ENCODE data around the gene TMED9.

Gene TMED9

GRCh38 chr5:177590406-177590805 is 1.6 kb upstream of the TMED9 start:
- peaks cover 24% of the 10 kb centered on the region for H3K36me3 ChIP-seq (ENCODE audit: insufficient read depth, low read length)
- H3K9ac ChIP-seq (ENCODE audit: low read length), result no peak overlapping the region
- H3K27me3 ChIP-seq (ENCODE audit: control insufficient read depth in 1 of 2, insufficient read depth in 2 of 2, low read length in 2 of 2), result peaks cover 0 to 6% of the 10 kb centered on the region in 2 donors
- H3K27ac ChIP-seq (ENCODE audit: low read depth, low read length), result no peak overlapping the region
- H3K4me3 ChIP-seq (ENCODE audit: low read depth in 1 of 2, low read length in 2 of 2), result no peak overlapping the region
- no peaks in the 10 kb centered on the region for H3K9me3 ChIP-seq (ENCODE audit: low read length)
- H3K4me1 ChIP-seq (ENCODE audit: insufficient read depth, low read length), result peaks cover 20% of the 10 kb centered on the region

DNA sequence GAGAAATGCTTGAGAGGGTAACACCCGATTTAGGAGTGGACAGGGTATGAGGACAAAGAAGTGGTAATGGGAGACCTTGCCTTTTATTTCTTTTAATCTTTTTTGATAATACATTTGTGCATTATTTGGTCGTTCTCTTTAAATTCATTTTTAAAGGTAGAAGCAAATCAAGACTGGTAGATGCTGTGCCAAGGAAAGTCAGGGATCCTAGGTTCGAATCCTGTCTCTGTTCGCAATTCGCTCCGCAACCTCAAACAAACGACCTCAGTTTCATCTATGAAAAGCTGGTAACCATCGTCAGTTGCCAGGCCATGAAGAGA is 353 bp upstream of the TMED9 start:
- no peak overlapping the region for H3K9ac ChIP-seq (ENCODE audit: low read length)
- H3K27ac ChIP-seq (ENCODE audit: low read depth, low read length), result no peak overlapping the region
- peaks cover 20% of the 10 kb centered on the region for H3K4me1 ChIP-seq (ENCODE audit: insufficient read depth, low read length)
- peaks cover 34% of the 10 kb centered on the region for H3K36me3 ChIP-seq (ENCODE audit: insufficient read depth, low read length)
- no peaks in the 10 kb centered on the region for H3K9me3 ChIP-seq (ENCODE audit: low read length)
- H3K4me3 ChIP-seq (ENCODE audit: low read depth in 1 of 2, low read length in 2 of 2), result peak overlapping the region; percentile 88 to 92
- H3K27me3 ChIP-seq (ENCODE audit: control insufficient read depth in 1 of 2, insufficient read depth in 2 of 2, low read length in 2 of 2), result peaks cover 0 to 6% of the 10 kb centered on the region in 2 donors

- Histone ChIP-seq H3K36me3 (ENCODE audit: insufficient read depth, low read length) (peaks cover 34% of the 10 kb centered on the region), H3K4me1 (ENCODE audit: insufficient read depth, low read length) (peaks cover 20% of the 10 kb centered on the region), H3K27ac (ENCODE audit: low read depth, low read length) (peak overlapping the region; percentile 85), H3K4me3 (ENCODE audit: low read depth in 1 of 2, low read length in 2 of 2) (peak overlapping the region; percentile 88 to 92), H3K27me3 (ENCODE audit: control insufficient read depth in 1 of 2, insufficient read depth in 2 of 2, low read length in 2 of 2) (peaks cover 0 to 6% of the 10 kb centered on the region in 2 donors), H3K9ac (ENCODE audit: low read length) (peak overlapping the region; percentile 80), H3K9me3 (ENCODE audit: low read length) (no peaks in the 10 kb centered on the region)
Measured at GRCh38 chr5:177592905-177593304, 902 bp downstream of the TMED9 start.

- Histone ChIP-seq H3K4me3 (ENCODE audit: low read depth in 1 of 2, low read length in 2 of 2) (peak overlapping the region in 1 of 2 donors; percentile 92), H3K27me3 (ENCODE audit: control insufficient read depth in 1 of 2, insufficient read depth in 2 of 2, low read length in 2 of 2) (peaks cover 0 to 6% of the 10 kb centered on the region in 2 donors), H3K9ac (ENCODE audit: low read length) (no peak overlapping the region), H3K36me3 (ENCODE audit: insufficient read depth, low read length) (peaks cover 34% of the 10 kb centered on the region), H3K4me1 (ENCODE audit: insufficient read depth, low read length) (peaks cover 20% of the 10 kb centered on the region), H3K9me3 (ENCODE audit: low read length) (no peaks in the 10 kb centered on the region), H3K27ac (ENCODE audit: low read depth, low read length) (no peak overlapping the region)
Measured at GRCh38 chr5:177593511-177593910, 1.5 kb downstream of the TMED9 start.

DNA sequence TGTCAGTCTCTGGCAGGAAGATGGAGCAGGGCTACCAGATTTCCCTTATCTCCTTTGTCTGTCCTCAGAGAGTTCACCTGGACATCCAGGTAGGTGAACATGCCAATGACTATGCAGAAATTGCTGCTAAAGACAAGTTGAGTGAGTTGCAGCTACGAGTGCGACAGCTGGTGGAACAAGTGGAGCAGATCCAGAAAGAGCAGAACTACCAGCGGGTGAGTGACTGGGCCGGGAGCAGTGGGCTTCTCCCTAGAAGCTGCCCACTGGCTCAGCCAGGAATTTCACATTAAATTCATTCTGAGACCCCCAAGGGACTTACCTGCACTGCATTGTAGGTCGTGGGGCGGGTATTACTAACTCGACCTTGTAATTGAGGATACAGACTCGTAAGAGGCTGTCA is 2.1 kb downstream of the TMED9 start:
- Histone ChIP-seq H3K36me3 (ENCODE audit: insufficient read depth, low read length) (peaks cover 34% of the 10 kb centered on the region), H3K4me3 (ENCODE audit: low read depth in 1 of 2, low read length in 2 of 2) (no peak overlapping the region), H3K4me1 (ENCODE audit: insufficient read depth, low read length) (peaks cover 20% of the 10 kb centered on the region), H3K9me3 (ENCODE audit: low read length) (no peaks in the 10 kb centered on the region), H3K9ac (ENCODE audit: low read length) (no peak overlapping the region), H3K27me3 (ENCODE audit: control insufficient read depth in 1 of 2, insufficient read depth in 2 of 2, low read length in 2 of 2) (peaks cover 0 to 6% of the 10 kb centered on the region in 2 donors), H3K27ac (ENCODE audit: low read depth, low read length) (no peak overlapping the region)

GRCh38 chr5:177595026-177595585 is 3.1 kb downstream of the TMED9 start:
- H3K4me3 ChIP-seq (ENCODE audit: low read depth in 1 of 2, low read length in 2 of 2), result no peak overlapping the region
- H3K4me1 ChIP-seq (ENCODE audit: insufficient read depth, low read length), result peaks cover 20% of the 10 kb centered on the region
- no peak overlapping the region for H3K27ac ChIP-seq (ENCODE audit: low read depth, low read length)
- peaks cover 0 to 6% of the 10 kb centered on the region in 2 donors for H3K27me3 ChIP-seq (ENCODE audit: control insufficient read depth in 1 of 2, insufficient read depth in 2 of 2, low read length in 2 of 2)
- no peaks in the 10 kb centered on the region for H3K9me3 ChIP-seq (ENCODE audit: low read length)
- H3K9ac ChIP-seq (ENCODE audit: low read length), result no peak overlapping the region
- H3K36me3 ChIP-seq (ENCODE audit: insufficient read depth, low read length), result peaks cover 34% of the 10 kb centered on the region

DNA sequence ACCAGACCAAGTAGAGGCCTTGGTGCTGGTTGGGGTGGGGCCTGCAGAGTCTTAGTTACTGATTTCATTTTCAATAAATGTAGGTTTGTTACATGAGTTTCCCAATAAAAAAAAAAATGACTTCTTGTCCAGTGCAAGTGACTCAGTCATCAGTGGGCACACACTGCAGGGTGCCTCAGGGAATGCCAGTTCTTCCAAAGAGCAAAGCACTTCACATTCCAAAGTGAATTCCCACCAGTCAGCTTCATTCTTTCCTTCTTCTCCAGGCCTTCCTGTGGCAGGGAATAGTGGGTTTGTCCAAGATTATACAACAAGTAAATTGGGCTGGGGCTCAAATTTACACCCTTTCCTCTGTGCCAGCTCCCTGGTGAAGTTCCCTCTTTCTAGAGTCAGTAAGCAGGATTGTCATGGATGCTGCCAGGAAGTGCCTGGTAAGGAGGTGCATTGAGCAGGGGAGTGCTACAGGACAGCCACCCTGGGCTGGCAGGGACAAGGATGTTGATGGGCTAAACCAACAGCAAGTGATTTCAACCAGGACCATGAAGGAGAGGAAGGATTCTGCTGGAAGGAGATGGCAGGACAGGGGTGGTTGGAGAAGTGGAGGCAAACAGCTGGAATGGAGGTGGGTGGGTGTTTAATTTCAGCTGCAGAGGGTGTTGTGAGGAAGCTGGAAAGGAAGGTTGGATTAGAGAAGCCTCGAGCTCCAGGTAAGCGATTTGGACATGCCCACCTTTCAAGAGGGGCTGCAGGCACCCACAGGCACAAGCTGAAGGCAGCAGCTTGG is 4.2 kb downstream of the TMED9 start:
- H3K9me3 ChIP-seq (ENCODE audit: low read length), result no peaks in the 10 kb centered on the region
- no peak overlapping the region for H3K9ac ChIP-seq (ENCODE audit: low read length)
- H3K27me3 ChIP-seq (ENCODE audit: control insufficient read depth in 1 of 2, insufficient read depth in 2 of 2, low read length in 2 of 2), result peaks cover 0 to under 1% of the 10 kb centered on the region in 2 donors
- peaks cover 28% of the 10 kb centered on the region for H3K4me1 ChIP-seq (ENCODE audit: insufficient read depth, low read length)
- no peak overlapping the region for H3K4me3 ChIP-seq (ENCODE audit: low read depth in 1 of 2, low read length in 2 of 2)
- H3K36me3 ChIP-seq (ENCODE audit: insufficient read depth, low read length), result peaks cover 34% of the 10 kb centered on the region
- H3K27ac ChIP-seq (ENCODE audit: low read depth, low read length), result no peak overlapping the region

GRCh38 chr5:177596775-177597238 is 4.8 kb downstream of the TMED9 start:
- no peaks in the 10 kb centered on the region for H3K27me3 ChIP-seq (ENCODE audit: control insufficient read depth in 1 of 2, insufficient read depth in 2 of 2, low read length in 2 of 2)

DNA sequence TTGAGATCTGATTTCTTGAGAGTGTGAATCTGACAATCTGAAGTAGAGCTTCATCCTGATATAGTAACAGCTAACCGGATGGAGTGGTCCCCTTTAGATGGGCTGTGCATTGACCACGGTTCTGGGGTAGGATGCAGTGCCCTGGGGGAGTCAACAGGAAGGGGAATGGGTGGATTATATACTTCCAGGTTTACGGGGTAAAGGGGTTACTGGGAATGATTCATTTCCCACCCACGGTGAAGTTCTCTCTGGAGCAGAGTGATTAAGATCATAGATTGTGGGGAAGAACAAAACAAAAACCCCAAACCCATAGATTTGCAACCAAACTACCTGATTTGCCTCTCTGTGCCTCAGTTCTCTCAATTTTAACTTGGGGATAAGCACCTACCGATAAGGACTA is 6.5 kb downstream of the TMED9 start:
- Histone ChIP-seq H3K9ac (ENCODE audit: low read length) (no peak overlapping the region), H3K4me3 (ENCODE audit: low read depth in 1 of 2, low read length in 2 of 2) (no peak overlapping the region), H3K27ac (ENCODE audit: low read depth, low read length) (no peak overlapping the region), H3K27me3 (ENCODE audit: control insufficient read depth in 1 of 2, insufficient read depth in 2 of 2, low read length in 2 of 2) (no peaks in the 10 kb centered on the region), H3K36me3 (ENCODE audit: insufficient read depth, low read length) (peaks cover 30% of the 10 kb centered on the region), H3K9me3 (ENCODE audit: low read length) (no peaks in the 10 kb centered on the region), H3K4me1 (ENCODE audit: insufficient read depth, low read length) (peaks cover 17% of the 10 kb centered on the region)

More at GRCh38 chr5:177596775-177597238, 4.8 kb downstream of the TMED9 start:
- H3K36me3 ChIP-seq (ENCODE audit: insufficient read depth, low read length), result peaks cover 34% of the 10 kb centered on the region
- no peak overlapping the region for H3K4me3 ChIP-seq (ENCODE audit: low read depth in 1 of 2, low read length in 2 of 2)
- no peak overlapping the region for H3K27ac ChIP-seq (ENCODE audit: low read depth, low read length)
- H3K9ac ChIP-seq (ENCODE audit: low read length), result no peak overlapping the region
- no peaks in the 10 kb centered on the region for H3K9me3 ChIP-seq (ENCODE audit: low read length)
- peaks cover 27% of the 10 kb centered on the region for H3K4me1 ChIP-seq (ENCODE audit: insufficient read depth, low read length)

GRCh38 chr5:177599731-177600507 is 7.9 kb downstream of the TMED9 start, which contains the start of gene B4GALT7:
Gene B4GALT7 (plus strand): TSS chr5:177600132. CDS start chr5:177600211, 79 bp downstream.
- peak within 1 kb of the TSS; percentile 86 for H3K27ac ChIP-seq (ENCODE audit: low read depth, low read length)
- peaks cover 11% of the 10 kb centered on the region for H3K4me1 ChIP-seq (ENCODE audit: insufficient read depth, low read length)
- no peaks in the 10 kb centered on the region for H3K27me3 ChIP-seq (ENCODE audit: control insufficient read depth in 1 of 2, insufficient read depth in 2 of 2, low read length in 2 of 2)
- H3K9me3 ChIP-seq (ENCODE audit: low read length), result no peaks in the 10 kb centered on the region
- peak within 1 kb of the TSS; percentile 51 for H3K9ac ChIP-seq (ENCODE audit: low read length)
- peak within 1 kb of the TSS; percentile 63 to 69 for H3K4me3 ChIP-seq (ENCODE audit: low read depth in 1 of 2, low read length in 2 of 2)
- H3K36me3 ChIP-seq (ENCODE audit: insufficient read depth, low read length), result peaks cover 17% of the 10 kb centered on the region

GRCh38 chr5:177600508-177601018 is 8.6 kb downstream of the TMED9 start:
- Histone ChIP-seq H3K9me3 (ENCODE audit: low read length) (no peaks in the 10 kb centered on the region), H3K27ac (ENCODE audit: low read depth, low read length) (peak overlapping the region; percentile 45), H3K4me1 (ENCODE audit: insufficient read depth, low read length) (peaks cover 11% of the 10 kb centered on the region), H3K9ac (ENCODE audit: low read length) (peak overlapping the region; percentile 51), H3K36me3 (ENCODE audit: insufficient read depth, low read length) (peaks cover 14% of the 10 kb centered on the region), H3K4me3 (ENCODE audit: low read depth in 1 of 2, low read length in 2 of 2) (peak overlapping the region; percentile 63 to 69), H3K27me3 (ENCODE audit: control insufficient read depth in 1 of 2, insufficient read depth in 2 of 2, low read length in 2 of 2) (no peaks in the 10 kb centered on the region)
